GM12873 (cell line): ENCODE results near the gene GALNT10.

Experiments used
- CTCF ChIP-seq: IDR thresholded peaks from 2 replicates; pipeline ENCODE4 v1.5.1; 2012; ENCODE audit warnings: low read depth, mild to moderate bottlenecking, moderate library complexity, low read length, control low read depth; ENCODE audit not compliant: insufficient read depth; ENCODE audit errors: missing control alignments

The GALNT10 gene

GRCh38 chr5:154253807-154254206 lies 63.3 kb downstream of the GALNT10 start:
- TF ChIP-seq CTCF: no peak

DNA sequence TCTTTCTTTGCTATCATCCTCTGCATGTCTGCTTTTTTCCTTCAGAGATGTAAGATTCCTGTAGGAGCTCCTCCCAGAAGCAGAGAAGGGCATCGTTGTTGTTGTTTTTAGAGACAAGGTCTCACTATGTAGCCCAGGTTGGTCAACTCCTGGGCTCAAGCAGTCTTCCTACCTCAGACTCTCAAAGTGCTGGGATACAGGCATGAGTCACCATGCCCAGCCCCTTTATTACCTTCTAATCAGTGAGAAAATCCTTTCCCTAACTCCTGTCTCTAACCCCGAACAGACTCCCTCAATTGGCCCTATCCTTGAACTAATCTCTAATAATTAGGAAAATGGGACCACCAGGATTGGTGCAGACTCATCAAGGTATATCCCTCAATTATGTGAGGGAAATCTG lies 64.4 kb downstream of the GALNT10 start:
- TF ChIP-seq CTCF: no peak

GRCh38 chr5:154257046-154257445 lies 66.5 kb downstream of the GALNT10 start:
- TF ChIP-seq CTCF: no peak

DNA sequence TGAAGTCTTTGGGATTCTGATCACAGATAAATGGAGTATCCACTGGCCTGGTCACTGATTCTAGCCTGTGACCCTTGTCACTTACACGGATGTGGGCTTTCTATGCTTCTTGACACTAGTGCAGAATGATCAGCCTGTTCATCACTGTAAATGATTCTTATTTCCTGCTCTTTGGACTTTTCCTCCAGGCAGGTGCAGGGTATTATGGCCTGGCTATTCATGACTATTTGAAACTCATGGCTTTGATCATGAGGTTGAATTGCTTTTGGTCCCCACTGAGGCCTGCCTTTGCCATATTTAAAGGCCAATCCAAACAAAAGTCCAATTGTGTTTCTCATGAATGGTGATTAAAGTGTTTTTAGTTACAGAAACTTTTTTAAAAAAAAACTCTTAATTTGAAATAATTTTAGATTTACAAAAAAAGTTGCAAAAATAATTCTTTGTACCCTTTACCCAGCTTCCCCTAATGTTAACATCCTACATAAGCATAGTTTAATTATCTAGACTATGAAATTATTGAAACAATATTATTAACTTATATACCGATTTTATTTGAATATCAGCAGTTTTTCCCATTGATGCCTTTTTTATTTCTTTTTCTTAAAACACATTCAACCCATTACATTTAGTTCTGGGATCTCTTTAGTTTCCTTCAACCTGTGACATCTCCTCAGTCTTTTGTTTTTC lies 68.1 kb downstream of the GALNT10 start:
- TF ChIP-seq CTCF: no peak

DNA sequence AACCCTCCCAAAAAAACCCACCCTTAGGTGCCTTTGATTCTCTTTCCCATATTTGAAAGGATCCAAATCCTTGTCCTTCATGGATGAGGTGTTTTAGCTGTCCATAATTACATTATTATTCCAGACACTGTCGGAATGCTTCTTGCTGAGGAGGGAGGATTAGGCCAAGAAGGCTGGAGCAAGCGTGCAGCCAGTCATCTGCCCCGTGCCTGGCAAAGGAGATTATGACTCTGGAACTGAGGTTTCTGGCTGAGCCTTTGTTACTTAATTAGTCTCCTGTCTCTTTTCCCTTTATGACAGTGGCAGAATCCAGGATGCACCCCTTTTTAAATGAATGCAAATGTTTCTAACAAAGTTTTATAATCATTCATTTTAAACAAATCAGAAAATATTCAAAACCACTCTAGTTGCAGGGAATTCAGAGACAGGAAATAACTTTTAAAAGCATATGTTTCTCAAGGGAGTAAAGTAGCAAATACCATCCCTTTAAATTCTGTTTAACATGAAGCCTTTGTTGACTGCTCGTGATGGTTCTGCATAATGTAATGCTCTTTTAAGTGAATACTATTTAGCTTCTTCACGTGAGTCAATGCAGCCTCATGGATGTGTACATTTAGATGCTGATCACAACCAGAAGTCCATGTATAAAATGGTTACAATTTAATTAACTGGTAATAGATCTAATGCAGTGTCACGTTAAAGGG lies 69.8 kb downstream of the GALNT10 start:
- no peak for TF ChIP-seq CTCF

- no peak for TF ChIP-seq CTCF
Observed at GRCh38 chr5:154262342-154262741, 71.8 kb downstream of the GALNT10 start.

DNA sequence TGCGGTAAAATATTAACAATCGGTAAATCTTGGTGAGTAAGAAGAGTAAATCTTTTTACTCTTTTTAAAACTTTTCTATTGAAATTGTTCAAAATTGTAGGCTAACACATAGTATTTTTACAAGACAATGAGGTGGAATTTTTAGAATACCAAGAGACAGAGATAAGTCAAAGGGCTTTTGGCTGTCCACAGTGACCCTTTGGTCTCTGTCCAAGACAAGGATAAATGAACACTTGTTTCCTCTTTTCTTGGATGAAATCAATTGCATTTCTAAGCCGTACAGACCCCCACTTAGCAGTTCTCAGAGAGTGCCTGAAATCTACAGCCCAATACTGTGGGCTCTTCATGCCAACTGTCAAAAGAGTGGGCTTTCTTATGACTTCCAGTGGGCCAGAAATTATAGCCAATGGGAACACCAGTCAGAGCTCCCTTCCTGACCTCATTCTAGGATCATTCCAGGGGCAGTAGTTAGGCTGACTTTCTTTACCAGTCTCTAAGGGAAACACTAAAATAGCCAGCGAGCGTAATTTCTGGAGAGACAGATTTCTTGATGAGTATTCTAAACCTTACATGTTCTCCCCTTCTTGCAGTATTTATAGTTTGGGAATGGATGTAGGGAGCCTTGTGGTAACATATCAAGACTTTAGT lies 74.1 kb downstream of the GALNT10 start:
- TF ChIP-seq CTCF: no peak
